Stimulated activated CD8-positive, alpha-beta memory T cell treated with anti-CD3 and anti-CD28 coated beads, Interleukin-7, amount 100 ng/mL, for 24 hours (primary cell): ENCODE measurements around the gene CDC37L1.
"Not testable (repeated sequence)": the region's sequence is repeated elsewhere in the genome, so short reads cannot be mapped to it uniquely, and the experiment has no call there.

Source experiments
- DNase-seq: peaks from one replicate; pipeline ENCODE4 v3.0.0-alpha.2; 2020; ENCODE audit warnings: low read depth

Gene CDC37L1

GRCh38 chr9:4754530-4754929, 75.2 kb downstream of the CDC37L1 start:
- not testable (repeated sequence) for DNase-seq

- no peak for DNase-seq
Observed at GRCh38 chr9:4755026-4755609, 75.7 kb downstream of the CDC37L1 start.

- DNase-seq: no peak
Observed at GRCh38 chr9:4756420-4756819, 77.1 kb downstream of the CDC37L1 start.
